ENCODE data around the gene OR10D3.
"Not testable (repeated sequence)": the region's sequence is repeated elsewhere in the genome, so short reads cannot be mapped to it uniquely, and the experiment has no call there.

OR10D3 gene

GRCh38 chr11:124195189-124195734 is 12.1 kb downstream of the OR10D3 start:
- DNase-seq = no peak

DNA sequence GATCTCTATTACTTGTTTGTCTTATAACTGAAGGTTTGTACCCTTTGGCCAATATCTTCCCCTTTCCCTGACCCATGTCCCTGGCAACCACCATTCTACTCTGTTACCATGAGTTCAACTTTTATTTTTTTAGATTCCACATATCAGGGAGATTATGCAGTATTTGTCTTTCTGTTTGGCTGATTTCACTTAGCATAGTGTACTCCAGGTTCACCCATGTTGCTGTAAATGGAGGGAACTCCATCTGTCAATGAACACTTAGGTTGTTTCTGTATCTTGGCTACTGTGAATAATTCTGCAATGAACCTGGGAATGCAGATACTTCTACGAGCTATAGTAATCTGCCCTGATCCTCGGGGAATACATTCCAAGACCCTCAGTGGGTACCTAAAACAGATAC is 14.9 kb downstream of the OR10D3 start:
- DNase-seq = no peak

GRCh38 chr11:124198897-124199296 is 15.8 kb downstream of the OR10D3 start:
- no peak for DNase-seq

DNA sequence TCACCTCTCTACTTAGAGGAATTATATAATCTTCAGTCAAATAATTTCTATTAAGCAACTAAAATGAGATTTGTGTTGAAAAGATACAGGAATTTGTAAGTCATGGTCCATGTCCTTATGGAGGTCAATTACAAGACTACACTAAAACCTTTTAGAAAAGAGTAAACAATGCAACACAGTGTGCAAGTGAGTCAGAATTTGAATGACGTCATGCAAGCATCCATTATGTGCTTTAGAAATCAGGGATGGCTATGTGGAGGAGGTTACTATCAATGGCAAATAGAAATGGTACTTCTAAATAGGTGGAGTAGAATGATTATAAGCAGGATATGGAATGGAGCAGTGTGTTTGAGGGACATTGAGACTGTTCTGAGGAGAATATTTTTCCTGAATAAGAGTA is 16.6 kb downstream of the OR10D3 start:
- no peak for DNase-seq

GRCh38 chr11:124200671-124201070 is 17.5 kb downstream of the OR10D3 start:
- no peak for DNase-seq

DNA sequence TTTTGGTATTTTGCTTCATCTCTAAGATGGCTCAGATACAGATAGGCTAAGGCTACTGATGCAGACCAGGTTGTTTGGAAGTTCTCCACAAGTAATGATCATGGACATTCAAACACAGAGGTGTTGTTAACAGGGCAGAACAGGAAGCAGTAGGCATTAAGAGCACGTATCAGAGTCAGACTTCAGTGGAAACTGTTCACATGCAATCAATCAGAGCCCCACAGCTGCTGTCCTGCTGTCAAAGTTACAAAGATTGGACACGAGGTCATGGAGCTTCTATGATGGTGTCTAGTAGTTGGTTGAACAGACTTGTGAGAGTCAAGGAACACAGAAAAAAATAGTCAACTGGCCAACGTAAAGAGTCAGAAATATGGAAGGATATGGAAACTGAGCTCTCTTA is 19.8 kb downstream of the OR10D3 start:
- no peak for DNase-seq

DNA sequence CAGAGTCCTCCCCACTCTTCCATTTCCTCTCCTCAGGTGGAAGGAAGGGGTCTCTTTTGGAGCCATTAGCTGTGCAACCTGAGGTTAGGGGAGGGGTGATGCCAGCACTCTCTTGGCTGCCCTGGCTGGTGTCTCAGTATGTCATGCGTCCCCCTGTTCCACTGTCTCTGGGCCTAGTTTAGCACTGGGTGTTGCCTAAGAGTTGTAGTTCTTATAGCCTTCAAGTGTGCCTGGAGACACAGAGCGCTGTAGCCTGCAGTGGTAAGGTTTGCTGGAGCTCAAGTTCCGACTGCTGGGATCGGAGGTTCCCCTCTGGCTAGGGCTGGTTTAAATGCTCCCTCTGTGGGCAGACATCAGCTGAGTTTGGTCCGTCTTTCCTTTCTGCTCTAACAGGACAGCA is 20.9 kb downstream of the OR10D3 start:
- DNase-seq = no peak

DNA sequence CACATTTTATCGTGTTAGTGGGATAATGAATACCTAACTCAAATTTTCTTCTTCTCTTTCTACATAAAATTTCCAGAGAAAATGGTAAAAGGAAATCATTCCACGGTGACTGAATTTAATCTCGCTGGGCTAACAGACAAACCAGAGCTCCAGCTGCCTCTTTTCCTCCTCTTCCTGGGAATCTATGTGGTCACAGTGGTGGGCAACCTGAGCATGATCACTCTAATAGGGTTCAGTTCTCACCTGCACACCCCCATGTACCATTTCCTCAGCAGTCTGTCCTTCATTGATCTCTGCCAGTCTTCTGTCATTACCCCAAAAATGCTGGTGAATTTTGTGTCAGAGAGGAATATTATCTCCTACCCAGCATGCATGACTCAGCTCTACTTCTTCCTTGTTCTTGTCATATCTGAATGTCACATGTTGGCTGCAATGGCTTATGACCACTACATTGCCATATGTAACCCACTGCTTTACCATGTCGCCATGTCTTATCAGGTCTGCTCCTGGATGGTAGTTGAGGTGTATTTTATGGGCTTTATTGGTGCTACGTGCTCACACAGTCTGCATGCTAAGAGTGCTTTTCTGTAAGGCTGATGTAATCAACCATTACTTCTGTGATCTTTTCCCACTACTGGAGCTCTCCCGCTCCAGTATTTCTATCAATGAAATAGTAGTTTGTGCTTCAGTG is 24.1 kb downstream of the OR10D3 start:
- no peak for DNase-seq

GRCh38 chr11:124209824-124210357 is 26.7 kb downstream of the OR10D3 start:
- DNase-seq = no peak

DNA sequence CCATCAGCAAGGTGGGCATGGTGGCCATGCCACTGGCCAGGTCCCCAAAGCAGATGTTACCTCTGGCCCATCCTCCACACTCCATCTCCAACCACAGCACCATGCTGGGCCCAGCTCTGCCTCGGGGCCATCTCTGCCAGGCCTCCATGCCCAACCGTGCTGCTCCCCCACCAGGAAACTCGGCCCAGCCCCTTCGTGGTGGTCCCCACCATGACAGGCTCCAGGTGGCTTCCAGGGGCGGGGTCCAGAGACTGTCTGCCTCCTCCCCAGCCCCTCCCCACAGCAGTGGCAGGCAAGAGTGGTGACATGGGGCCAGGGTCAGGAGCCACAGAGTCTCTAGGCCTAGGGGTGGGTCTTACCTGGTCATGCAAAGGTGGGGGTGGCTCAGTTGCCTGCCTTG is 27.3 kb downstream of the OR10D3 start:
- no peak for DNase-seq

GRCh38 chr11:124211321-124211720 is 28.2 kb downstream of the OR10D3 start:
- DNase-seq = no peak

DNA sequence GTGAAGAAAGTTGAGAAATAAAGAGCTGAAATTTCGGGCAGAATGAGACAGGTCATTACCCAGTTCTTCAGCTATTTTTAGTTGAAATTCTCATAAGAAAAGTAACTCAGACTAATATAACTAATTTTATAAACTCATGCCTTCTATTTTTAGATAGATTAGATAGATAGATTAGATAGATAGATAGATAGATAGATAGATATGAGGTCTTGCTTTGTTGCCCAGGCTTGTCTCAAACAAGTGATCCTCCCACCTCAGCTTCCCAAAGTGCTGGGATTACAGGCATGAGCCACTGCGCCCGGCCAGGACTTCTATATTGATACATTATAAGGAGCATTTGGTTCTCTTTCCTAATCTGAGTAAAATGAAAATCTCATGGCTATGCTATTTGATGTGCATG is 30.9 kb downstream of the OR10D3 start:
- no peak for DNase-seq

DNA sequence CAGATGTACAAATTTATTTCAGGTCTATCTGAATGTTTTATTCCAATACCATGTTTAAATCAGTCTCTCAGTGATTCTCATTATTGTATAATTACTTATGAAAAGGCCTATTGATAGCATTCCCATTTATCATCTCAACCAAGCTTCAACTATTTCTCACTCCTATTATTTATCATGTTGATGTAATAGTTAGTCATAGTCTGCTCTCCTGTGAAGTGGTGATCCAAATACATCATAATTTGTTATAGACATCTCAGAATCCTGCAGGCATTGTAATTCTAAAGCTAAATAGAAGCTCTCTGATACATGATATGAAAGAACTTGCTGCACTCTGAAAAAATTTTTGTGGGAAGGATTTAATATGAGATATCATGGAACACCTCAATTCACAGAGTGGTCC is 36.0 kb downstream of the OR10D3 start:
- DNase-seq = no peak

GRCh38 chr11:124222407-124222806 is 39.3 kb downstream of the OR10D3 start:
- DNase-seq = no peak

DNA sequence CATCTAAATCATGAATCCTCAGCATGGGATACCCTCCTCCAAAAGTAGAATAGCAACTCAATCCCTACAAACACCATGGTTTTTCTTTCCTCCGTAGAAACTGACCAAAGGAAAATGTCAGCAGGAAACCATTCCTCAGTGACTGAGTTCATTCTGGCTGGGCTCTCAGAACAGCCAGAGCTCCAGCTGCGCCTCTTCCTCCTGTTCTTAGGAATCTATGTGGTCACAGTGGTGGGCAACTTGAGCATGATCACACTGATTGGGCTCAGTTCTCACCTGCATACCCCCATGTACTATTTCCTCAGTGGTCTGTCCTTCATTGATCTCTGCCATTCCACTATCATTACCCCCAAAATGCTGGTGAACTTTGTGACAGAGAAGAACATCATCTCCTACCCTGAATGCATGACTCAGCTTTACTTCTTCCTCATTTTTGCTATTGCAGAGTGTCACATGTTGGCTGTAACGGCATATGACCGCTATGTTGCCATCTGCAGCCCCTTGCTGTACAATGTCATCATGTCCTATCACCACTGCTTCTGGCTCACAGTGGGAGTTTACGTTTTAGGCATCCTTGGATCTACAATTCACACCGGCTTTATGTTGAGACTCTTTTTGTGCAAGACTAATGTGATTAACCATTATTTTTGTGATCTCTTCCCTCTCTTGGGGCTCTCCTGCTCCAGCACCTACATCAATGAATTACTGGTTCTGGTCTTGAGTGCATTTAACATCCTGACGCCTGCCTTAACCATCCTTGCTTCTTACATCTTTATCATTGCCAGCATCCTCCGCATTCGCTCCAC is 41.7 kb downstream of the OR10D3 start:
- DNase-seq = not testable (repeated sequence)

- no peak for DNase-seq
Measured at GRCh38 chr11:124225471-124225870, 42.3 kb downstream of the OR10D3 start.

DNA sequence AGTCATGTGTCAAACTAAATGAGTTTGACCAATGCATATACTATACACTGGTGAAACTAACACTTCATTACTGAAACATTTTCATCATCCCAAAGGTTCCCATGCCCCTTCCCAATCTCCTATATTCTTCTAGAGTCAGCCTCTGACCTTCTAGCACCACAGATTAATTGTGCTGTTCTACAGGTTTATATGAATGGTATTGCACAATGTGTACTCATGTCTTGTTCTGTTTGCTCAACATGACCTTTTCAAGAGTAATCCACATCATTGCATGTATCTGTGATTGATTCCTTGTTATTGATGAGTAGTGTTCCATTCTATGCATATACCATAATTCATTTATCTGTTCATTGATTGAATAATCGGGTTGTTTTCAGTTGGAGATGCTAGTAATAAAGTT is 50.2 kb downstream of the OR10D3 start:
- DNase-seq = no peak
